Measurements from ENCODE around the gene IL23R. TPM values are rescaled to one million over a fixed set of nuclear protein-coding genes. Genes with fewer than 3 reads are reported as not detected.

Gene IL23R
- total and polyA plus RNA-seq, 2 of the 8 experiments (the other 6 are each of a cell fraction or from before 2014, with no cell fraction given) = not detected

DNA sequence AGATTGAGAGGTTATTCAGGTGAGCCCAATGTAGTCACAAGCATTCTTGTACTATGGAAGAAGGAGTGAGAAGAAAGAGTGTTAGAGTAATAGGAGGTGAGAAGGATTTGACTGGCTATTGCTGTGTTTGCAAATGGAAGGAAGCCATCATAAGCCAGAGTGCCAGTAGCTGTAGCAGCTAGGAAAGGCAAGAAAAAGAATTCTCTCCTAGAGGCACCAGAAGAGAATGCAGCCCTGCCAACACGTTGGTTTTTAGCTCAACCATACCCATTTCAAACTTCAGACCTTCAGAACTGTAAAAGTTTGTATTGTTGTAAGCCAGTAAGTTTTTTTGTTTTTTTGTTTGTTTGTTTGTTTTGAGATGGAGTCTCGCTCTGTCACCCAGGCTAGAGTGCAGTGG is 132.5 kb downstream of the IL23R start:
- Histone ChIP-seq H3K36me3 (ENCODE audit: control insufficient read depth in 2 of 4, insufficient read depth in 4 of 4, low read length in 3 of 4) (no peaks in the 10 kb centered on the region; a peak in 1 of 8 replicates), H3K4me3 (ENCODE audit: extremely low read depth in 1 of 4, insufficient read depth in 2 of 4, low read depth in 3 of 4, low read length in 4 of 4) (no peak overlapping the region), H3K27ac (ENCODE audit: low read depth, low read length) (no peak overlapping the region), H3K18ac (ENCODE audit: extremely low read depth, low read length) (no peak overlapping the region), H2AFZ (ENCODE audit: low read length) (no peak overlapping the region), H3K79me2 (ENCODE audit: control insufficient read depth in 1 of 2, insufficient read depth in 2 of 2, low read length in 2 of 2) (no peaks in the 10 kb centered on the region), H4K20me1 (replicated peaks in 1 of 2; ENCODE audit: control insufficient read depth in 1 of 2, insufficient read depth in 2 of 2, low read length in 2 of 2) (no peaks in the 10 kb centered on the region), H3K23me2 (ENCODE audit: low read depth, low read length) (no peaks in the 10 kb centered on the region), H4K91ac (replicated peaks; ENCODE audit: insufficient read length, low read length) (no peak overlapping the region), H3K79me1 (ENCODE audit: low read depth, low read length) (no peaks in the 10 kb centered on the region), H3K4ac (replicated peaks; ENCODE audit: insufficient read length, low read depth, low read length) (no peak overlapping the region), H2BK20ac (ENCODE audit: low read length) (no peak overlapping the region), H3K23ac (ENCODE audit: insufficient read length) (no peak overlapping the region), H2AK5ac (ENCODE audit: low read depth, low read length) (no peak overlapping the region), H3K4me2 (ENCODE audit: insufficient read depth in 1 of 2, low read depth in 2 of 2, low read length in 2 of 2) (no peak overlapping the region), H3K27me3 (replicated peaks in 1 of 4; ENCODE audit: control insufficient read depth in 3 of 4, extremely low read depth in 1 of 4, insufficient read depth in 3 of 4, low read length in 3 of 4) (no peaks in the 10 kb centered on the region), H2BK15ac (ENCODE audit: low read length) (no peak overlapping the region), H2BK120ac (replicated peaks; ENCODE audit: low read depth, low read length) (no peak overlapping the region), H3K9me3 (ENCODE audit: insufficient read depth in 2 of 2, low read depth in 1 of 2, low read length in 1 of 2) (no peaks in the 10 kb centered on the region), H3K9ac (replicated peaks in 1 of 4; ENCODE audit: extremely low read depth in 1 of 4, low read depth in 3 of 4, low read length in 3 of 4) (no peak overlapping the region), H4K5ac (ENCODE audit: insufficient read length, low read depth, low read length) (no peak overlapping the region), H3K4me1 (replicated peaks in 1 of 4; ENCODE audit: control insufficient read depth in 3 of 4, insufficient read depth in 4 of 4, low read length in 3 of 4) (no peaks in the 10 kb centered on the region), H3K56ac (replicated peaks; ENCODE audit: insufficient read length, low read depth, low read length) (no peak overlapping the region), H2BK12ac (ENCODE audit: low read depth, low read length) (no peak overlapping the region), H3K14ac (ENCODE audit: insufficient read length) (no peak overlapping the region), H4K8ac (ENCODE audit: extremely low read depth, insufficient read depth, low read length) (no peak overlapping the region), H2BK5ac (ENCODE audit: low read depth, low read length) (no peak overlapping the region)
- WGBS, 2 experiments (ENCODE audit: extremely low coverage in 1 of 2, insufficient coverage in 1 of 2, insufficient read length in 1 of 2, insufficient replicate concordance in 2 of 2, low coverage in 1 of 2, low lambda C conversion rate in 2 of 2, missing lambda C conversion rate in 1 of 2) = 80% methylated on average over 2 of the region's 2 CpGs; no CpG with 5 or more reads in 1 of the 2 experiments
- POLR2A ChIA-PET (ENCODE audit: partially characterized antibody) = interaction anchor here (0.6 to 1.0 kb wide), 2 partner anchors 8 to 718 kb away, joined by 3 to 4 read pairs; partner anchors contain the start of gene IL12RB2
- DNase-seq (ENCODE audit: low read depth in 1 of 2, low spot score in 2 of 2) = no peak
- CTCF ChIA-PET (ENCODE audit: partially characterized antibody) = interaction anchor here (0.6 to 1.7 kb wide), 13 partner anchors 9 to 202 kb away, joined by 3 to 6 read pairs (median 4); no protein-coding TSS in a partner anchor
- TF ChIP-seq FOSL1 (IDR thresholded peaks at IDR 0.05; ENCODE audit: insufficient read depth, low read depth, low read length) = no peak
- TF ChIP-seq RAD21 (IDR thresholded peaks at IDR 0.05 in 1 of 2, conservative IDR thresholded peaks at IDR 0.05 in 1 of 2; ENCODE audit: low read depth in 2 of 2, low read length in 2 of 2) = 0 out of 4 replicates have a peak, but pooled peaks of 1 of the 2 experiments have one; percentile 15
- TF ChIP-seq, protein P1, sequence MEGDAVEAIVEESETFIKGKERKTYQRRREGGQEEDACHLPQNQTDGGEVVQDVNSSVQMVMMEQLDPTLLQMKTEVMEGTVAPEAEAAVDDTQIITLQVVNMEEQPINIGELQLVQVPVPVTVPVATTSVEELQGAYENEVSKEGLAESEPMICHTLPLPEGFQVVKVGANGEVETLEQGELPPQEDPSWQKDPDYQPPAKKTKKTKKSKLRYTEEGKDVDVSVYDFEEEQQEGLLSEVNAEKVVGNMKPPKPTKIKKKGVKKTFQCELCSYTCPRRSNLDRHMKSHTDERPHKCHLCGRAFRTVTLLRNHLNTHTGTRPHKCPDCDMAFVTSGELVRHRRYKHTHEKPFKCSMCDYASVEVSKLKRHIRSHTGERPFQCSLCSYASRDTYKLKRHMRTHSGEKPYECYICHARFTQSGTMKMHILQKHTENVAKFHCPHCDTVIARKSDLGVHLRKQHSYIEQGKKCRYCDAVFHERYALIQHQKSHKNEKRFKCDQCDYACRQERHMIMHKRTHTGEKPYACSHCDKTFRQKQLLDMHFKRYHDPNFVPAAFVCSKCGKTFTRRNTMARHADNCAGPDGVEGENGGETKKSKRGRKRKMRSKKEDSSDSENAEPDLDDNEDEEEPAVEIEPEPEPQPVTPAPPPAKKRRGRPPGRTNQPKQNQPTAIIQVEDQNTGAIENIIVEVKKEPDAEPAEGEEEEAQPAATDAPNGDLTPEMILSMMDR (IDR thresholded peaks at IDR 0.05; ENCODE audit: control extremely low read depth in 1 of 3, insufficient read depth in 1 of 3, low read depth in 1 of 3, low read length in 3 of 3) = peak in 2 of 3 experiments; percentile 15 to 39; a peak in 2 of 4 replicates
- FAIRE-seq = no peak

All from H1 (cell line).